HT-29 (cell line): ENCODE measurements around the gene COL6A2. TPM values are rescaled to one million over a fixed set of nuclear protein-coding genes. Genes with fewer than 3 reads are reported as not detected.
"Not testable (repeated sequence)": the region's sequence is repeated elsewhere in the genome, so short reads cannot be mapped to it uniquely, and the experiment has no call there.

Experiments used
- DNase-seq: peaks from one replicate; pipeline ENCODE4 v3.0.0-alpha.2; 2015; ENCODE audit warnings: low spot score
- total RNA-seq: library from RNA; depleted of rRNA; stranded (reverse); fragments of >200 nt; shearing (Covaris generic); gene quantifications from 2 replicates; pipeline ENCODE4 v1.2.3, GENCODE V29; 2014; rRNA removed

The COL6A2 gene
- not detected in 2 replicates for total RNA-seq

DNA sequence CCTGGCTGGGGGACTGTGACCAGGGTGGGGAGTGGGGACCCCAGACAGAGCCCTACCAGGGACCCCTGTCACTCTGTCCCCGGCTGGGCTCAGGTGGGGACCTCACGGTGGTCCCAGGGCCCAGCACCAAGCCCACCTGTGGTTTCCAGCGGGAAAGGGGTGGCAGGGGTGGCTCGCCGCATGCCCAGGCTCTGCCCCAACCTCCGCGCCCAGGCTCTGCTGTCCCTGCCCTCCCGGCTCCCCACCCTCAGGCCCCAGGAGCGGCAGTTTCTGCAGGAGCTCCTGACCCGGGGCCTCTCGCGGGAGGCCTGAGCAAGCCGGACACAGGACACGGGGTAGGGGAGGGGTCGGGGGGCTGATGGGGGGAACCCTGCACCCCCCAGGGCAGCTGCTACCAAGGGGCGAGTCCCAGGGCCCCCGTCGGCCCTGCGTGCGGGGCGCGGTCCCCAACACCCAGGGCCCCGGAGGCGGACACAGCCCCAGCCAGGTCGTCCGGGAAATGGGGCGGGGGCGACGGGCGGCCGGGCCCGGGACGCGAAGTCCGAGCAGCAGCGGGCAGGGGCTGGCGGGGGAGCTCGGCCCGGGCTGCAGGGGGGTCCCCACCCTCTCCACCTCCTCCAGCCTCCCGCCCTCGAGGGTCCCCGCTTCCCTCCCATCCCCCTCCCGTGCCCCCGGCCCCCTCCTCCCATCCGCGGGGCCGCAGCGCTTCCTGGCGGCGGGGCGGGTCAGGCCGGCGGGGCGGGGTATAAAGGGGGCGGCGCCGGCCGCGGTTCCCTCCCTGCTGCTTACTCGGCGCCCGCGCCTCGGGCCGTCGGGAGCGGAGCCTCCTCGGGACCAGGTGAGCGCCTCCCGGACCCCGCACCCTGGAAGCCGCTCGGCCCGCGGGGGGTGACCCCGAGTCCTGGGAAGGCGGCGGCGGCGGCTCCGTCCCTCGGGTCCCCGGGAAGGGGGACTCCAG lies at the start of gene COL6A2:
TSS of gene COL6A2 (plus strand) at position 777 of the 958 bp plus-strand sequence.
- DNase-seq = no peak

DNA sequence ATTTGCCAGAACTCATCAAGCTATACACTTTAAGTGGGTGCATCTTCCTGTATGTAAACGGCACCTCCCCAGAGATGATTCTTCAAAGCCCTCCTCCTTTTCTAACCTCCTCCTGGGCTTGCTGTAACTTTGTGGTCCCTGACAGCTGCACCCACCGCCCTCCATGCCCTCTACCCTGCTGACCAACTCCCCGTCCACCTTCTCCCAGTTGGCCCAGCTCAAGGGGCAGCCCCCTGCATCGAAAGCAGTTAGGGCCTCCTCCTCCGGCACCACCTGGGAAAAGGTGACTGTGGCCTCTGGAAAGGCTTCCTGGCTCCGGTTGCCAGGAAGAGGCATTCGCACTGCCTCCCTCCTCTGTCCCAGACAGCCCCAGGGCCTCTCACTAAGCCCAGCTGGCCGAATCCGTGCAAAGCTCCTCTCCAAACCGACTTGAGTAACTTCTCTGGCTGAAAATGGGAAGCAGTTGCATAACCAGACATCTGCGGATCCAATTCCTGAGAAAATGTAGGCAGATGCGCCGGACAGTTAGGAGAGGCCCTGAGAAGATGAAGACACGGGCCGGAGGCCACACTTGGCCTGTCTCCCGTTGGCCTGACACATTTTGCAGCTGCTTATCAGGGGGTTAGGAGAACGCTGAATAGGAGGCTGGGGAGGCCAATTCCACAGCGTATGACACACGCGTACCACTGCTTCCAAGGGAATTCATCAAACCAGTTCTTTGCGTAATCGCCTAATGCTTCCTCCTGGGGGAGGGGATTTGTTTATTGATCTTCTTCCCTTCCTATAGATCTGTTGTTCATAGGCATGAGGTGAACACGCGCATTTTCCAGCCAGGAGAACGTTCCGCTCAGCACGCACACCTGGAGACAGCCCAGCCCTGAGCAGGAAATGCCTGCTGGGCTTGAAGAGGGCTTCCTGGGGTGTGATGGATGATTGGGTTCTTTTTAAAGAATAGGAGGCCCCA lies 48.7 kb upstream of the COL6A2 start:
- DNase-seq = no peak

DNA sequence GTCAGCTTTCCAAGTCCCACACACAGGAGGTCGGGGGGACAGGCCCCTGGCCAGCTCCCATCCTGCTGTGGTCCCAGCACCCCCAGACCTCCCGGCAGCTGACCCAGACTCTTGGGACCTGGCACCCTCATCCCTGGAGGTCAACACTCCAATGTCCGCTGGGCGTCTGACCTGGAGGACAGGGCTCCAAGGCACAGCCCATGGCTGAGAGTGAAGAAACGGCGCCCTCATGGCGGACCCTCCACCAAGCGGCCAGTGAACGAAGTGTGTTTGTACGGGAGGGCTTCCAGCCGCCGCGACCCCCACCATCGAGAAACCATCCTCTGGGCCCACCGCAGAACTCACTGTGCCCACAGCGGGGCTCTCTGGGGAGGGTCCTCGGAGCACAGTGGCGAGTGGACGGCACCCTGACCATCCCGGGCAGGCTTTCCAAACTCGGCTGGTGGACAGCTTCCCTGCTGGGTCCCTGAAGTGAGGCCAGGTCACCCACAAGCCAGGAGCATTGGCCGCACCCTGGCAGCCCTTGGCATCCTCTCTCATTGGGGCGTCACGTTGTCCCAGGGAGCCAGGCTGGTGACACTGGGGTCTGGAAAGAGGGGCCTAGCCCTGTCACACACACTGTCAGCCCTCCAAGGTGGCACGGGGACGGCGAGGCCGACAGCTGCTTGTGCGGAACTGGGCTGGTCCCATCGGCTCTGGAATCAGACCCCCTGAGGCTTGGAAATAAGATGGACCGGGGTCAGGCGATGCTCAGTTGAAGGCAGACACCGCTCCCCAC lies 47.8 kb upstream of the COL6A2 start:
- DNase-seq = no peak

DNA sequence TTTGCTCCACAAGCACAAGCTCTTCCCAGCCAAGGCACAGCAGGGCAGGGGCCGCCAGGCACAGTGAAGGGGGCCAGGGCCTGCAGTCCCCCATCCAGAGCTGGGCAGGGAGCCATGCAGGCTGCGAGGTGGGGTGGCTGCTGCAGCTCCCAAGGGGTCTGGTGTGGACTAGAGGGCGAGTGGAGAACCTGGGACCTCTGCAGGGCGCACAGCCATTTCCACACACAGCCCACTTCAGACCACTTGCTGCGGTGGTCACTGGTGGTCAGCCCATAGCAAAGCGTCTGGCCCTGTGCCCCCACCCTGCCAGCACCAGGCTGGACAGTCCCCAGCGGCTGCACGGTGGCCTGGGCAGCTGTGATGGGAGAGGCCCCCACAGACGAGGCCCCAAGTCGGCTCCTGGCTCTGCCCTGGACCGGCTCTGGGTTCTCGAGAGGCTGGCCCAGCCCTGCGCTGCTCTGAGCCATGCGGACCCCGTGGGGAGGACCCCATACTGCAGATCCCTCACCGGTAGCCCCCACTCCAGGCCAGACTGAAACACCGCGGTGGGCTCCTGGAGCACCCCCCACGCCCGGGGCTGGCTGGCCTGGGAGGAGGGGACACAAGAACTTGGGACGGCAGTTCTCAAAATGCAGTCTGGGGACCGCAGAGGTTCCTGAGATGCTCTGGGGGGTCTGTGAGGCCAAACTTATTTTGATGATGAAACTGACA lies 47.1 kb upstream of the COL6A2 start:
- DNase-seq = no peak

DNA sequence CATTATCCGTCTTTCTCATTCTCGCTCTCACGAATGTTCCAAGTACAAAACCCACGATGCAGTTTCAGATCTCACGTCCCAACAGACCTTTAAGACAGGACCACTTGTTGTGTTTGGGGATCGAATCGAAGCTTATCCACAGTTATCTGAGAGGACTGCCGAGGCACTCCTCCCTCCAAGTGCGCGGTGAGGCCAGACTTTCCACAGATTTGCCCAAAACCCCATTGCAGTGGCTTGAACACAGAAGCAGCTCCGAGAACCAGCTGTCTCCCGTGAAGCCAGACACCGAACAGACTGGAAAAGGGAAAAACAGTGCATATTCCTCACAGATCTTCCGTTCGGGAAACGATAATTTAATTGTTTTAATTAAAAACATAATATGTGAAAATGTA lies 46.5 kb upstream of the COL6A2 start:
- no peak for DNase-seq

DNA sequence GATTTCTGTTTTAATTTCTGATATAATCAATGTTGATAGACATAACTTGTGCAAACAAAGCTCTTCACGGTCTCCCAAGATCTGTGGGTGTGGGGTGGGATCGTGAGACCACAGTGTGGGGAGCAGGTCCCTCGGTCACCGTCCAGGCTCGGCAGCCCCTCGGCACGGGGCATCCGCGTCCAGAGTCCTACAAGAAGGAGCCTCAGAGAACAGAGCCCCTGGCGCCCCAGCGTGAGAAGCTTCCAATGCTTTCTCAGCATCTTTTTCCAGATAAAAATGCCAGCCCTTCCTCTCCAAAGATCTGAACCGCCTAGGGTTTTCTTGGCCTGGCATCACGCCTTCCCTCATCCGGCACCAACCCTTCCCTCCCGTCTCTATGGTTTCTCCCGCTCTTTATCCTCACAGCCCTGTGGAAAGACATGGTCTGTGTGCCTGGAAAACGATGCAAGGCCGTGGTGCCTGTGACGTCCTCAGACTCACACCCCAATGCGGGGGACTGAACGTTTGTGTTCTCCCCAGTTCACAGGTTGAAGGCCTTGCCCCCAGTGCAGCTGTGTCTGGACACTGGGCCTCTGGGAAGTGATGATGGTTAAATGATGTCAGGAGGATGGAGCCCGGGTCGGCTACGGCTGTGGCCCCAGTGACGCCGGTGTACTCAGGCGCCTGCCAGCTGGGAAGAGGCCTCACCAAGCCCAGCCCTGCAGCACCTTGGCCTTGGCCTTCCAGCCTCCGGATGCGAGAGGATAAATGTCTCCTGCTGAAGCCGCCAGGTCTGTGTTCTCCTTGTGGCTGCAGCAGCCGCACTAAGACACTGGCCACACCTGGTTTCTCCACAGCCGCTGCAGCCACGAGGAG lies 45.9 kb upstream of the COL6A2 start:
- DNase-seq = no peak

DNA sequence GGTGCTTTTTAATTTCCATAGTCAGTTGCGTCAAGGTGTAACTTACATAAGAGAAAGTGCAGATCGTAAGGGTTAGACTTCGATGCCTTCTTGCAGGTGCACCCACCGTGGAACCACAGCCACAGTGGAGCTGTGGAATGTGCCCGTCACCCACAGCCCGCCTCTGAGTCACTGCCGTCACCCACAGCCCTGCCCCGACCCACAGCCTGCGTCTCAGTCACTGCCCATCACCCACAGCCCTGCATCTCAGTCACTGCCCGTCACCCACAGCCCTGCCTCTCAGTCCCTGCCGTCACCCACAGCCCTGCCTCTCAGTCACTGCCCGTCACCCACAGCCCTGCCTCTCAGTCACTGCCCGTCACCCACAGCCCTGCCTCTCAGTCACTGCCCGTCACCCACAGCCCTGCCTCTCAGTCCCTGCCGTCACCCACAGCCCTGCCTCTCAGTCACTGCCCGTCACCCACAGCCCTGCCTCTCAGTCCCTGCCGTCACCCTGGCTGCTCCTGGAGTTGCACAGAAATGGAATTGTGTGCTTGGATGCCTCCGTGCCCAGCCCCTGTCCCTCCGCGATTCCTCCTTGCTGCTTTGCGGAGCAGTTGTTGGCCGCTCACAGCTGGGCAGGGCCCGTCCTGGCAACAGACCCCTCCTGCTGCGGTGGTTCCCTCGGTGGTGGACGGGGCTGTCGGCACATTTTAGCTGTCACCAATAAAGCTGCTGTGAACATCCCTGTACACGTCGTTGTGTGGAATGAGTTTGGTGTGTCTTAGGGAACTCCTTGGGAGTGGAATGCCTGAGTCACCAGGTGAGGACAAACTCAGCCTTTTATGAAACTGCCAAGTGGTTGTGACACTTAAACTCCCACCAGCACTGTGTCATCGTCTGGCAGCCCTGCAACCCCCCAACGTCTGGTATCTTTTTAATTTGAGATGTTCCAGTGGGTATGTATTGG lies 44.9 kb upstream of the COL6A2 start:
- DNase-seq = no peak

DNA sequence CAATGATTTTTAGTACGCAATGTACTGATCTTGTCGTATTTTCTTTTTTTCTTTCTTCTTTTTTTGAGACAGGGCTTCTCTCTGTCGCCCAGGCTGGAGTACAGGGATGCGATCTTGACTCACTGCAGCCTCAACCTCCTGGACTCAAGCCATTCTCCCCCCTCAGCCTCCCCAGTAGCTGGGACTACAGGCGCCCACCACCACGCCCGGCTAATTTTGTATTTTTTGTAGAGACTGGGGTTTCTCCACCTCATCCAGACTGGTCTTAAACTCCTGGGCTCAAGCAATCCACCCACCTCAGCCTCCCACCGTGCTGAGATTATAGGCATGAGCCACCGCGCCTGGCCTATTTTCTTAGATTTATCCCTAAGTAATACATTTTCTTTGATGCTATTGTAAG lies 43.9 kb upstream of the COL6A2 start:
- no peak for DNase-seq

DNA sequence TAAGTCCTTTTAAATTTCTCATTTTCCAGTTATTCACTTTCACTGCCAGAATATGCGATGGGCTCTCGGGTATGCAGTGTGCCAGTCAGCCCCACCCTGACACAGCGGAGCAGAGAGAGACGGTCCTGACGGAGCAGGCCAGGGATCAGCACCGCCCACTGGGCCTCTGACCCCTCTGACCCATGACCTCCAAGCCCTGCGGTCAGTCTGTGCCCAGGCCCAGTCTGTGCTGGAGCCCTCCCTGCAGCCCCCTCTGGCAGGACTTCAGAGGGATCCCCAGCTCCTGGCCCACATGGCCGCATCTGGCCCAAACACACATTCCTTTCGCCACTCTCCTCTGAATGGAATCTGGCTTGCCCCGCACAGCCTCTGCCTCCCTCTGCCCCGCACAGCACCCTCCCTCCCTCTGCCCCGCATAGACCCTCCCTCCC lies 43.4 kb upstream of the COL6A2 start:
- DNase-seq = no peak

DNA sequence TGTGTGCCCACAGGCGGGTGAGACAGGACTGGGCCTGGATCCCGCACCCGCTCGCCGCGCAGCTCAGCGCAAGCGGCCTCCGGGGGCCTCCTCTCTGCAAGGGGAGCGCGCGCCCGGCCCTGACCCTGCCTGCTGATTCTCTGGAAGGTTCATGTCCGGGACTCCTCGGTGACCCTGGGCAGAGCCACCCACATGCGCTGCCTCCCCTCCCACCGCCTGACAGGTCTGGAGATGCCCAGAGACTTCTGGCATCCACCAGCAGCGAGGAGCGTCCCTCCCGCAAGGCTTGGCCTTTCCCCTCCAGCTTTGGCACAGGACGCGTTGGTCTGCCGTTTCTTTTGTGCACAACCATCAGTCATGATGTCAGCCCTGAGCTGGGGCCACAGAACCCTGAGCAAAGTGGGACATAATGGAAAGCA lies 42.0 kb upstream of the COL6A2 start:
- DNase-seq = no peak

DNA sequence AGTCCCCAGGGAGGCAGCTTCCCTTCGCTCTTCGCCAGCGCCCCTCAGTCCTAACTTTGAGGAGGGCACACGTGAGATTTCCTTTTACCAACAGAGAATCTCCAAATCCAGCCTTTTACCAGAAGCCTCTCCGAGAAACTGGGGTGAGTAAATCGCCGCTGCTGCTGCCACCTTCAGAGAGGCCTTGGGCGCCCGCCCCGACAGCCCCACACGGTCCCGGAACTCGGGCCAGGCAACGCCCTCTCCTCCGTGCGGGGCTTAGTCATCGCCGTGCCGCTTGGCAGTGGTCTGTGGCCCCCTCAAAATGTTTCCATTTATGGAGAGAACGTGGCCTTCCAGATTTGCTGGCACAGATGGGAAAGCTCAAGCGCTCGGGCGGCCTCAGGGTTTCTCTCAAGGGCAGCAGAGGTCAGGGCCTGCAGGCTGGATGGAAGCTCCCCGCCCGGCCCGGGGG lies 41.4 kb upstream of the COL6A2 start:
- no peak for DNase-seq

DNA sequence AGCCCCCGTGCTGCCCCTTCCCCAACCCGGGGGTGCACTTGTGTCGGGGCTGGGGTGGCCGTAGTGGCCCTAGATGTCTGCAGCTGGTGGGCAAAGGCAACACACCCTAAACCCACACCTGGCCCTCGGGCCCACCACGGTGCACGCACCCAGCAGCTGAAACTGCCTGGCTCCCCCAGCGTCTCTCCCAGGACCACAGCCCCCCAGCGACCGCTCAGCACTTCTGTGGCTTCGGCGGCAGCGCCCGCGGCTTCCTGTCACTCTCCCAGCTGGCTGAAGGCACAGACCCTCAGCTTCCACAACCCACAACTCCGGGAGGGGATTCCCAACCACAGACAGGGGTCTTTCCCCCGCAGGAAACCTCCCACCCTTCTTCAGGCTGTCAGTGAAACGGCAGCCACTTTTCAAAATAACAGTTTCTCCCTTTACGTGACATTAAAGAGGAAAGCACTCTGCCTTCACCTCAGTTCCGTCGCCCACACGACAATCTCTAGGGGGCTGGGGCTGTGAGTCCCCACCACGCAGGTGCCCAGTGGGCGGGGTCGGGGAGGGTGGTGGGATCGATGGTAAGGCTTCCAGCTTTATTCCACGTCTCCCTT lies 40.7 kb upstream of the COL6A2 start:
- no peak for DNase-seq

DNA sequence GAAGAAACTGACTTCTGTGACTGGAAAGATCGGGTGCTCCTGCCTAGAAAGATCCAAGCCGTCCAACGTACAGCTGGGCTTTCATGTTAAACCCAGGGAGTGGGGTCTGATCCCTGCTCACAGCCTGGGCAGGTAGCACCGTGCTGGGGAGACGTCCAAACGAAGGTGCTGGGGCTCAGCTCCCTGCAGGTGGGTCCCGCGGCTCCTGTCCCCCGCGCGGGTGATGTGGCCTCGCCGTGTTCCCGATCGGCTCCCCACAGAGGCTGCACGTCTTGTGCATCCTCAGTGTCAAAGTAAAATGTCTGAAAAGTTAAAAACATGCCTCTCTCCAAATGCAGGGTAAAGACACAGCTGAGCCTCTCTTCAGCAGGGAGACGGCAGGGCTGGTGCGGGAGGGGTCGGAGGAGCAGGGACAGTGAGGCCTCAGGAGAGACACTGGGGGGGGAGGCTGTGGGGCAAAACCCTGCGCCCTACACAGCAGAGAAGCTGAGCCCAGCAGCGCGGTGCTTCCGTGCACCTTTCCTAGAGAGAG lies 40.1 kb upstream of the COL6A2 start:
- no peak for DNase-seq

DNA sequence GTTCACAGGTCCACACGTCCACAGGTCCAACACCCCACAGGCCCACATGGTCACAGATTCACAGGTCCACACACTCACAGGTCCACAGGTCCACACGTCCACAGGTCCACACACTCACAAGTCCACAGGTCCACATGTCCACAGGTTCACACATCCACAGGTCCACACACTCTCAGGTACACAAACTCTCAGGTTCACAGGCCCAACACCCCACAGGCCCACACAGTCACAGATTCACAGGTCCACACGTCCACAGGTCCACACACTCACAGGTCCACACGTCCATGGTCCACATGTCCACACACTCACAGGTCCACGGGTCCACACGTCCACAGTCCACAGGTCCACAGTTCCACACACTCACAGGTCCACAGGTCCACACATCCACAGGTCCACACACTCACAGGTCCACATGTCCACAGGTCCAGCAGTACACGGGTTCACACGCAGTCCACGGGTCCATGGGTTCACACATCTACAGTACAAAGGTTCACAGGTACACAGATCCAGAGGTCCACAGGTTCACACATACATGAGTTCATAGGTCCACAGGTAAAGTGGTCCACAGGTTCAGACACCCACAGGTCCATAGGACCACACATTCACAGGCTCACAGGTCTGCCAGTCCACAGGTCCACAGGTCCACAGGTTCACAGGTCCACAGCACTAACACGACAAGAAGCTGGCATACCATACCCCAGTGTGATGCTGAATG lies 39.3 kb upstream of the COL6A2 start:
- no peak for DNase-seq

DNA sequence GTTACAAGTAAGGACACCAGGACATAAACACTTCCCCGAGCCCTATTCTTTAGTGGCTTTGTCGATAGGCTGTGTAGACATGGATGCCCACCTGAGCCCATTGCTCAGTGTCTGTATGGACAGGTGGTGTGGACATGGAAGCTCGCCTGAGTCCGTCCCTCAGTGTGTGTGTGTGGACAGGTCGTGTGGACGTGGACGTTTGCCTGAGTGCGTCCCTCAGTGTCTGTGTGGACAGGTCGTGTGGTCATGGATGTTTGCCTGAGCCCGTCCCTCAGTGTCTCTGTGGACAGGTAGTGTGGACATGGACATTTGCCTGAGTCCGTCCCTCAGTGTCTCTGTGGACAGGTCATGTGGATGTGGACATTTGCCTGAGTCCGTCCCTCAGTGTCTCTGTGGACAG lies 38.7 kb upstream of the COL6A2 start:
- no peak for DNase-seq

DNA sequence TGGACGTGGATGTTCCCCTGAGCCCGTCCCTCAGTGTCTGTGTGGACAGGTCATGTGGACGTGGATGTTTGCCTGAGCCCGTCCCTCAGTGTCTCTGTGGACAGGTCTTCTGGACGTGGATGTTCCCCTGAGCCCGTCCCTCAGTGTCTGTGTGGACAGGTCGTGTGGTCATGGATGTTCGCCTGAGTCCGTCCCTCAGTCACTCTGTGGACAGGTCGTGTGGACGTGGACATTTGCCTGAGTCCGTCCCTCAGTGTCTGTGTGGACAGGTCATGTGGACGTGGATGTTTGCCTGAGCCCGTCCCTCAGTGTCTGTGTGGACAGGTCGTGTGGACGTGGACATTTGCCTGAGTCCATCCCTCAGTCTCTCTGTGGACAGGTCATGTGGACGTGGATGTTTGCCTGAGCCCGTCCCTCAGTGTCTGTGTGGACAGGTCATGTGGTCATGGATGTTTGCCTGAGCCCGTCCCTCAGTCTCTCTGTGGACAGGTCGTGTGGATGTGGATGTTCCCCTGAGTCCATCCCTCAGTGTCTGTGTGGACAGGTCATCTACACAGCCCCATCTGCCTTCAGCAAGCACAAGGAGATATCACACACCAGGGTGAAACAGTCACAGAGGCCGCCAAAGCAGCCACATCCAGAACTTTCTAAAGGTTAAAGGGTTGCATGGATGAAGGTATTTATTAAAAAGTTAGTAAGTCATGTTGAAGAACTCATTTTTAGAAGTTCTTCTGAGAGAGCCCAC lies 38.0 kb upstream of the COL6A2 start:
- DNase-seq = not testable (repeated sequence)
